Iris pigment epithelial cell (primary cell): Measurements from ENCODE around the gene MUC5AC.
"Not testable (repeated sequence)": the region's sequence is repeated elsewhere in the genome, so short reads cannot be mapped to it uniquely, and the experiment has no call there.

Source experiments
- DNase-seq: peaks from one replicate; pipeline ENCODE4 v3.0.0-alpha.2; 2011; ENCODE audit warnings: low read depth

Gene MUC5AC

GRCh38 chr11:1177771-1178090 is 20.0 kb downstream of the MUC5AC start:
- DNase-seq, result no peak

GRCh38 chr11:1178201-1178885 is 20.6 kb downstream of the MUC5AC start:
- no peak for DNase-seq

GRCh38 chr11:1178906-1179305 is 21.2 kb downstream of the MUC5AC start:
- DNase-seq, result no peak

- DNase-seq, result no peak
Measured at GRCh38 chr11:1179641-1180040, 21.9 kb downstream of the MUC5AC start.

GRCh38 chr11:1180171-1180570 is 22.4 kb downstream of the MUC5AC start:
- DNase-seq, result no peak

GRCh38 chr11:1180947-1181391 is 23.2 kb downstream of the MUC5AC start:
- DNase-seq, result no peak

GRCh38 chr11:1181420-1181819 is 23.7 kb downstream of the MUC5AC start:
- DNase-seq, result no peak

GRCh38 chr11:1181853-1182535 is 24.2 kb downstream of the MUC5AC start:
- no peak for DNase-seq

- not testable (repeated sequence) for DNase-seq
Measured at GRCh38 chr11:1184139-1184538, 26.4 kb downstream of the MUC5AC start.

GRCh38 chr11:1188451-1189130 is 30.8 kb downstream of the MUC5AC start:
- not testable (repeated sequence) for DNase-seq

GRCh38 chr11:1189816-1190215 is 32.1 kb downstream of the MUC5AC start:
- not testable (repeated sequence) for DNase-seq

GRCh38 chr11:1191786-1192470 is 34.2 kb downstream of the MUC5AC start:
- DNase-seq, result not testable (repeated sequence)

- DNase-seq, result no peak
Measured at GRCh38 chr11:1192741-1193325, 35.1 kb downstream of the MUC5AC start.

- DNase-seq, result no peak
Measured at GRCh38 chr11:1193326-1194230, 35.8 kb downstream of the MUC5AC start.

- DNase-seq, result no peak
Measured at GRCh38 chr11:1194231-1194976, 36.7 kb downstream of the MUC5AC start.

- DNase-seq, result no peak
Measured at GRCh38 chr11:1194977-1195681, 37.4 kb downstream of the MUC5AC start.

GRCh38 chr11:1195682-1196515 is 38.1 kb downstream of the MUC5AC start:
- no peak for DNase-seq

GRCh38 chr11:1196516-1197391 is 39.0 kb downstream of the MUC5AC start:
- DNase-seq, result no peak
